Activated CD8-positive, alpha-beta memory T cell treated with anti-CD3 and anti-CD28 coated beads for 48 hours (primary cell): ENCODE measurements around the gene CYB561D2.

Experiments
- DNase-seq, 3 experiments: peaks; one replicate each; pipeline ENCODE4 v3.0.0-alpha.2; 2020; ENCODE audit warnings: low read depth in 2 of 3, low spot score in 2 of 3

Gene CYB561D2

DNA sequence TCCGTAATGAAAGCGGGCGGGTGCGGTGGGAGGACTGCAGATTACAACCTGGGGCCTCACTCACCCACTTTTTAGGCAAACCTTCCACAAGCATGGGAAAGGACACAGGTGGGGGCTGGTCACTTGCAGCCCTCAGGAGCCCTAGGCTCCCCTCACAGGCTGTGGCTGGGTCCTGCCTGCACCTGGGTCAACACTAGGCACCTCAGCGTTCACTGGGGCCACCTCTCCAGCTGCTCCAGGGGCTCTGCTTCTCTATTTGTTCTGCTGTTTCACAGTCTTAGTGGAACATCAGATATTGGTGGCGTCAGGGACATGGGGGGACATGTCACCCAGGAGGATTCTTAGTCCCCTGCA lies 38.7 kb downstream of the CYB561D2 start:
- DNase-seq: no peak

DNA sequence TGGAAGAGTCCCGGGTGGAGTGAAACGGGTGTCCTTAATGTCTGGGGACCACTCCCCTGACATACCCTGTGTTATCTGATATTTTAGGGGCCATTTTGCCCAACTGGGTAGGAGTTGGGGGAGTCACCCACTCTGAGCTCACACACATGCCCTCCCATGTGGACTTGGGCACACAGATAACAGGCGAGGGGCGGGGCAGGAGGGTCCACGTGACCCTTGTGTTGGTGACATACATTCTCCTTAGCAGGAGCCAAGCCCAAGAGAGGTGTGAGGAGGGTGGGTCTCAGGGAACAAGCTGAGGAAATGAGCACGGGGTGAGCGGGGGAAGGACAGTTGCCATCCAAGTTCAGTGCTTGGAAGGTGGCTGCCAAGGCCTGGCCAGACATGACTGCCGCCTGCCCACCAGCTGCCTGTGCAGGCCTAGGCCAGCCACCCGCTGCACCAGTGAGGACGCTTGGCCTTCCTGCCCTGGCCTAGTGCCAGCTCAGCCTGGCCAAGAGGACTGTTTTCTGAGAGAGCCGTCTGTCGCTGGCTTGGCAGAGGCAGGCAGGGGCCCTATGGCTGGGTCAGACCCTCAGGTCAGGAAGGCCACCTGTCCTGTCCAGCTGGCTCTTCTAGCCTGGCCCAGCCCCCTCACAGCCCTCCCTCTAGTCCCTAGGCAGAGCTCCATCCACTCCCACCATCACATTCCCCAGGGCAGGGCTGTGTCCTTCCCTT lies 40.0 kb downstream of the CYB561D2 start:
- no peak for DNase-seq

GRCh38 chr3:50392101-50392715 lies 41.5 kb downstream of the CYB561D2 start:
- DNase-seq: no peak

- DNase-seq: no peak
These were observed 42.4 kb downstream of the CYB561D2 start for GRCh38 chr3:50393061-50393460.

DNA sequence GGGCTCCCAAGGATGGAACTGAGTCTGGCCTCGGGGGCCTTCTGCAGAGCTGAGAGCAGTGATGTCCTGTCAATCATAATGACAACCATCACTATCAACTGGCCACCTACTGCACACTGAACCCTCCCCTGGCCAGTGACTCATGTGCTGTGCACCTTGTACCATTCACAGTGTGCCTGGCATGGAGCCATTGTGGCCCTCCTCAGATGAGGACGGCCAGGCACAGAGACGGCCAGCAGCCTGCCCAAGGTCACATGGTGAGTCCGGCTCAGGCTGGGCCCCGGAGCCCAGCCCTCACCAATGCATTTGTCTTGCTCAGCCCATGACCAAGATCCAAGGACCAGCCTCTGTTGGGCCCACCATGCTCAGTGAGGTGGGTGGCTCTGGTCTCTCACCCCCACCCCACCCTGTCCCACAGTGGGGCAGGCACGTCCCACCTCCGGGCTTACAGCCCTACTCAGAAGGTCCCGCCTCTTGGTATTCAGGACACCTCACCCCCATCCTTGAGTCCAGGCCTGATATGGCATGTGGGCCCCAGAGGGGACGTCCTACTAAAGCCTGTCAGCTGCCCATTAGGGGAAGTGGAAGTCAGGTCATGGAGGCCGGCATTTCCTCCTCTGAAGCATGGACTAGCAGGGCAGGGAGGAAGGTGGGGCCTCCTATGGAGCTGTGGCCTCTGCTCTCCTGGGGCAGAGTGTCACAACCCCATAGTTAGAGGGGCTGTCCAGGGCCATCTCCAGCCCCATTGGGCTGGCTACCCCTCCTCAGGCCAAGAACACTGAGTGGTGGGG lies 44.6 kb downstream of the CYB561D2 start:
- DNase-seq: no peak

- DNase-seq: no peak
These were observed 45.8 kb downstream of the CYB561D2 start for GRCh38 chr3:50396502-50396901.

DNA sequence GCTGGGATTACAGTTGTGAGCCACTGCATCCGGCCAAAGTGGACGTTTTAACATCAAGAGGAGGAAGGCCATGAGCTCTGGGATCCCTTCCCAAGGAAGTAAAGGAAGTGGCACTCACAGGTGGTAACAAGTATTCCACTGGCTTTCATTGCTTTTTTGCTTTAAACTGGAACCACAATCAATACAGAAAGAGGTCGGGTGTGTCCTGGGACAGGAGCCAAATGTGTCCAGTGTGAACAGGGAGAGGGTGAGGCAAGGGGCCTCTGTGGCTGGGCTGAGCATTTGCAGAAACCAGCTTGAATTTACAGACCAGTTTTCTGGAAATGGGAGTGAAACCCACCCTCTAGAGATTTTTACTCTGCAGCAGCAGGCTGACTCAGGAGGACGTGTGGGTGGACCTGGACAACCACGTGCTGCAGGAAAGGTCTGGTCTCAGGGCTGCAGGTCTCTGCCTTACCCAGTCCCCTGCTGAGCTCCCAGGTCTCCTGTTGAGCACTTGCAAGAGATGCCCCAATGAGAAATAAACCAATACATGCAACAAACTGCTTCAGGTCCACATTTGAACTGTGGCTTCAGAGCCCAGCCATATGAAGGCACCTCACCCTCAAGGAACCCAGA lies 51.4 kb downstream of the CYB561D2 start:
- DNase-seq: no peak
